Fibroblast of skin of left quadriceps (primary cell): ENCODE measurements around the gene CARD11.

ENCODE experiments used
- DNase-seq, 2 experiments: peaks; one replicate each; pipeline ENCODE4 v3.0.0-alpha.2; 2013; ENCODE audit warnings: low read depth in 2 of 2

The CARD11 gene

DNA sequence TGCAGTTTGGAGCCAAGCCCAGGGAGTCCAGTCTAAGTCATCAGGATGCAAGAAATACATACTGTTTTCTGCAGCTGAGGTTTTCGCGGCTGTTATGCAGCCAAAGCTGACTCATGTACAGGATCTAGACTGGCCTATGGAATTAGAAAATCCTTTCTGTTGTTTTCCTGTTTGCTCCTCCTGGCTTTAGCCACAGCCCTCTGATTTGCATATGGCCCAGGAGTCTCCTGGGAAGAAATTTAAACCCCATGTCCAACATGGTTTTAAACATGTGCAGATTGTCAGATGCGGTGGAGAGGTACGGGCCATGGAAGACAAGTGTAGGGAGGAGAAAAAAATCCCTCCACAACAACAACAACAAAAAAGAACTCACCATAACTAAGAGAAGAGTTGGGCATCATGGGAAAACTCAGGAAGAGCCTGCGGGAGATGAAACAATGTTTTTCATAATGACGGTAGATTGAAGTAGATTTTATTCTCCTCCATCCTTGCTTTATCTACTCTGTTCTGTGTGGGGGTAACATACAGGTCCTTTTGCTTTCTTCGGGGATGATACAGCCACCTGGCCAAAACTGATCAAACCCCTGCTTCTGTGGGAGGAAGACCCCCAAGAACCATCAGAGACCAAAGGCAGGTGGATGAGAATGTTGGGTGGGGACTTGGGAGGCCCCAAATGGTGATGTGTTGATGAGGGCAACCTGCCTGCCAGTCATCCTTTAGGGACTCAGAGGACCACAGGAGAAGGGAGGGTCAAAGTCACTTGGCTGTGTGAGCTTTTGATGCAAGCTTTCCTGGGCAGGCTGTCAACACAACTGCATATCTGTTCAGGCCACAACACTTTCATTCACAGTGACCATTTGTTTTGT is 169.7 kb downstream of the CARD11 start:
- DNase-seq, result peak; percentile 85 to 88

DNA sequence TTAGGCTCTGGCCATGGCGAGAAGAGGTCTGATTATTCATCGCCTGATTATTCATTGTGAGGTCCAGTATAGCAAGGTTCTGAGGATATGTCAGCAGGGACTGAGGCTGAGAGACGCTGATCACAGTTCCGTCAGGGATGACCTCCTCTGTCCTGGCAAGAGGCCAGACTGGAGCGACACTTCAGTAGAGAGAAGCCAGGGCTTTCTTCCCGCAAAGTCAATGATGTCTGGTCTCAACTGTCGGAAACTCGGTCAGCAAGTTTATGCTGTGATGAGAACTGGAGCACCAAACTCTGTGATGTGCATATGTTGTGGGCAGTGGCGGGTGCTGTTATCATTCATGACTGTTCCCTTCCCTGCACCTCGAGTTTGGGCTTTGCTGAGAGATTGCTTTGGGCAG is 170.5 kb downstream of the CARD11 start:
- DNase-seq, result no peak

DNA sequence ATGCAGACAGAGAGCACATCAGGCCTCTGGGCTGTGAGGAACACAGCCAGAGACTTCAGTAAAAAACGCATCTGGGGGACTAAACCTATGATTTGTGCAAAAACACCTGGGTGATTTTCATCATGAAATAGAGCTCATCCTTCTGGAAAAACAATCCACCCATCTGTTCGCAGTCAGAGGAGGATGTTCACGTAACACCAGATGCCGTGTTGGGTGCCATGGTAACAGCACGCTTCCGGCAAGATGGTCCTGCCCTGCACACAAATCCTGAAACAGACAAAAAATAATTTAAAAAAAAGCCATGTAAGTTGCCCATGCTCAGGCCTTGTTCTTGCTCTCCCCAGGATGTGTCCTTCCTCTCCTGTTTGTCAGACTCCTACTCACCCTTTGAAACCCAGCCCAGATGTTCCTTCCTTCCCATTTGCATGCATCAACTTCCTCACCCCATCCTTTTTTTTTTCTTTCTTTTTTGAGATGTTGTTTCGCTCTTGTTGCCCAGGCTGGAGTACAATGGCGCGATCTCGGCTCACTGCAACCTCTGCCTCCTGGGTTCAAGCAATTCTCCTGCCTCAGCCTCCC is 171.3 kb downstream of the CARD11 start:
- no peak for DNase-seq

DNA sequence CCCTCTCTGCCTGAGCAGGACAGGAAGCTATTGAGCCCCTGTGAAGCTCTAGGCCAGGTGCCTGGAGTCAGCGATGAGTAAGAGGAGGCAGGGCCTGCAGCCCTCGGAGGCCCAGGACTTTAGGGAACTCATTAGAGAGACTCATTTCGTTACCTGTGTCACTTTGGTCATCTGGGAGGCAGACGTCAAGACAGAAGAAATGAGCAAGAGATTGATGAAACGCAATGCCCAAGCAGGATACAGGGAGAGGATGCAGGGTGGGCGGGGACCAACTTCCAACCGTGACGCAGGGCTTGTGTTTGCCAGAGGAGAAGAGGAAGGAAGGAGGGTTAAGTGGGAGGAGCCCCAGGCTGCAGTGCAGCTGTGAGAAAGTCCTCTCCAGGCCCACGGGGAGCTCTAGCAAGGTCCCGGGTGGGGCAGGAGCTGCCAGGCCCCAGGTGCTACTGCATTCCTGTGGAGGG is 173.2 kb downstream of the CARD11 start:
- peak; percentile 36 to 44 for DNase-seq

DNA sequence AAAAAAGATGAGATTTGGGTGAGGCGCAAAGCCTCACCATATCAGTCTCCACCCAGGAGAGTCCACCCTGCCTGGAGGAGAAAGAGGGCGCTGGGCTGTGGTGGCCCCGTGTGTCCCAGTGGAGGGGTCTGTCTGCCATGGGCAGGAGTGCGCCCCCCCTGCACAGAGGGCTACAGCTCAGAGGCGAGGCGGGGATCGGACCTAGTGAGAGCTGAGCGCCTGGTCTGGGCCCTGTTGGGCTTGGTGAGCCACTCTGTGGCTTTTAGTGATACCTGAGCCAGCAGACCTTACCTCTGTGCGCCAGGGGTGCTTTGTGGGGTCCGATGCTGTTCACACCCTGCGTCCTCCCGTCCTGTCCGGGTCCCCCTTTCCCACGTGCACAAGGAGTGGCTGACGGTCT is 173.7 kb downstream of the CARD11 start:
- DNase-seq, result no peak

DNA sequence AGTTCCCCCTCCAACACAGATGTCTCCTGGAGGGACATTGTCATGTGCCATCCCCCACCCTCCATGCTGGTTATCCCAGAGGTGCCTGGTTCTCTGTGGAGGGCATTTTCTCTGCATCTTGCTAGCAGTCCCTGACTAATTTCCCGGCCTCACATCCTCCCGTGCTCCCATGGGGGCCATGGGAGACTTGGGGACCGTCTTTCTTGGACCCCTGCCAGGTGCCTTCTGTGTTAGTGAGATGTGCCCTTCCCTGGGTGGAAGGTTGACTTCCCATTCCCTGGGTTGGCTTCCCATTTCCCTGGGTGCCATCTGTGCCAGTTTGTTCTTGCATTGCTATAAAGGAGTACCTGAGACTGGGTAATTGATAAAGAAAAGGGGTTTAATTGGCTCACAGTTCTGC is 177.1 kb downstream of the CARD11 start:
- no peak for DNase-seq

DNA sequence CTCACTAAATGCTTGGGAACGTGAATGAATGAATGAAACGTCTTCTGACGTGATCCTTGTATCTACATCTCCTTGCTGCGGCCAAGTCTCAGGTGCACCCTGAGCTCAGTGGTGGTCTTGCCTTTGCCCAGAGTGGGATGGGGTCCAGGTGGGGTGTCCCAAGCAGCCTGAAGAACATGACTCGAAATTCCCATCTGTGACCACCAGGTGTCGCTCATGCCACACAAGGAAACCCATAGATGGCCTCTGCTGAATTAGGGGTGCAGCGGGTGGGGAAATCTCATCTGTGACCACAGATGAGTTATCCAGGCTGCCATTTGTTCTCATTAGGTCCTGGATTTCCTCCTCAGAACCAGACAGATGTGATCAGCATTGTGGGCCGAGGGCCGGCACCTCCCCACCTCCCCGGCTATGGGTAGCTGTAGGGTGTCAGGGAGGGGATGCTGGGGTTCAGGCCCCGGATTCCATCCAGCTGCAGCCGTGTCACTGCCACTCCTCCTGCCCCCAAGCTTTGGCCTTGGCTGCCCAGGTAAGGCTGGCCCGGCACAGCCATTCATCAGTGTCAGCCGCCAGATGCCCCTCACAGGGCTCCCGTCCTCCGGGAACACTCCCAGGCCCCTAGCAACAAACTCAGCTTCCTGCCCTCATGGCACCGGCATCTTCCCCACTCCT is 178.5 kb downstream of the CARD11 start:
- peak; percentile 48 to 51 for DNase-seq

DNA sequence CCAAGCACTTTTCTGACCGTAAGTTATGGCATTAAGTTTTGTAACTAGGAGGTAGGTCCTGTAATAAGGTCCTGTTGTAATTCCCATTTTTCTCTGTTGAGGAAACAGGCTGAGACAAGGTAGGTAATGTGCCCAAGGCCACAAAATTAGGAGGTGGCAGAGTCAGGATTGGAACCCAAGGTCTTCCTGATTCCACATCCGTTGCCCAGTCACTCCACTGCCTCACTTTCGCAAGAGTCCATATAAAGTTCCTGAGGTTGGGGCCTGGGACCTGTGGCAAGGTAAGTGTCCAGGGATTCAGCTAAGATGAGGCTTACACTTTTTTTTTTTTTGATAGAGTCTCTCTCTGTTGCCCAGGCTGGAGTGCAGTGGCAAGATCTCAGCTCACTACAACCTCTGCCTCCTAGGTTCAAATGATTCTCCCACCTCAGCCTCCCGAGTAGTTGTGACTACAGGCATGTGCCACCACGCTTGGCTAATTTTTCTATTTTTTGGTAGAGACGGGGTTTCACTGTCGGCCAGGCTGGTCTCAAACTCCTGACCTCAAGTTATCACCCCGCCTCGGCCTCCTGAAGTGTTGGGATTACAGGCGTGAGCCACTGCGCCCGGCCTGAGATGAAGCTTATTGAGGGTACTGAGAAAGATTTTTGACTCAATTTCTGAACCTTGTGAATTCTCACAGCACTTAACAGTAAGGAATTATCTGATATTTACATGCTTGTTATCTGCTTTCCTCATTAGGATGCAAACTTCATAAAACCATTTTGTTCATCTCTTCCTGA is 179.3 kb downstream of the CARD11 start:
- DNase-seq, result no peak

DNA sequence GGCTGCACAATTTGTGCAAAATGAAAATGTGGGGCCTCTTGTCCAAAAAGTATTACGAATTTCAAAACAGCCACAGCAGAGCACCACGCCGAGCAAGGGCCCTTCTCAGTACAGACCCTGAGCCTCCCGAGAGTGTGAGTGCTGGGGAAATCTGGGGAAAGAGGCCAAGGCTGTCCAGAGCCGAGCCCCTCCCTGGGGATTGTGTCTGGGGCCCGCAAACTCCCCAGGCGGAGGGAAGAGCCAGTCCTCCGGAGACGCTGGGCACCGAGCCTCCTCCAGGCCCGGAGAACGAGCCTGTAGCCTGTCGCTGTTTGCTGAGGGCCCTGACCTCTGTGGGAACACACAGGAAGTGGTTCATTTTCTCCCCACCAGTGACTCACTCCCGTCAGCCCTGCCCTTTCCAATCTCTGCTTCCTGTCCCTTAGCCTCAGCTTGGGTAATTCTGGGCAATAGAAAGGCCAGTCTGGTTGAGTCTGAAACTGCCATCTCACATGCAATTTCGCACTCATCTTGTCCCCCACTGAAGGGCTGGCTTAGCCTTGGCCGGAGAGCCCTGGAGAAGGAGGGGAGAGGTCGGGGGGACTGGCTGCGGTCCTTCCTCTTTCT is 180.1 kb downstream of the CARD11 start:
- peak; percentile 75 for DNase-seq

DNA sequence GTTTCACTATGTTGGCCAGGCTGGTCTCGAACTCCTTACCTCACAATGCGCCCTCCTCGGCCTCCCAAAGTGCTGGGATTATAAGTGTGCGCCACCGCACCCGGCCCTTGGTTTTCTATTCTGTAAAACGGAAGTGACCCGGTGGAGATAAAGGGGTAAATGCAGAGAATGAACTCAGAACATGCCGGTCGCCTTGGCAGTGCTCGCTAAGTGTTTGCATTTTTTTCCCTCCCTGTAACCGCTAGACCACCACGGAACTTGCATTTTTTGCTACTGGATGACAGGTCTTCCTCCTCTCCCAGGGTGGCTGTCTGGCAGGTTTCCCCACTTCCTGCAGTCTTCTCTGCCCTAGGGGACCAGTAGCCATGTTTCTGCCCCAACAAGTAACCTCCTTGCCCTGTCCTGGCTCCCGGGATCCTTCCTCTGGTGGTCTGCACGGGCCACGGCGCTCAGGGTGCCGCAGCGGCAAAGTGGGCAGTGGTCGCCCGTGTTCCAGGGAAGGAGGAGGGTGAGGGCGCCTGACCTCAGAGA is 180.8 kb downstream of the CARD11 start:
- no peak for DNase-seq

DNA sequence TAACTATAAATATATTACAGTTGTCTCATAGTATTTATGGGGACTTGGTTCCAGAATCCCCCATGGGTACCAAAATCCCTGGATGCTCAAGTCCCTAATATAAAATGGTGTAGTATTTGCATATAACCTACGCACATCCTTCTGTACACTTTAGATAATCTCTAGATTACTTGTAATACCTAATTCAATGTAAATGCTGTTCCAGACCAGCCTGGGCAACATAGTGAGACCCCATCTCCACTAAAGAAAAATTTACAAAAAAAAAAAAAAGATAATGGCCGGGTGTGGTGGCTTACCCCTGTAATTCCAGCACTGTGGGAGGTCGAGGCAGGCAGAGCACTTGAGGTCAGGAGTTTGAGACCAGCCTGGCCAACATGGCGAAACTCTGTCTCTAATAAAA is 182.2 kb downstream of the CARD11 start:
- no peak for DNase-seq

DNA sequence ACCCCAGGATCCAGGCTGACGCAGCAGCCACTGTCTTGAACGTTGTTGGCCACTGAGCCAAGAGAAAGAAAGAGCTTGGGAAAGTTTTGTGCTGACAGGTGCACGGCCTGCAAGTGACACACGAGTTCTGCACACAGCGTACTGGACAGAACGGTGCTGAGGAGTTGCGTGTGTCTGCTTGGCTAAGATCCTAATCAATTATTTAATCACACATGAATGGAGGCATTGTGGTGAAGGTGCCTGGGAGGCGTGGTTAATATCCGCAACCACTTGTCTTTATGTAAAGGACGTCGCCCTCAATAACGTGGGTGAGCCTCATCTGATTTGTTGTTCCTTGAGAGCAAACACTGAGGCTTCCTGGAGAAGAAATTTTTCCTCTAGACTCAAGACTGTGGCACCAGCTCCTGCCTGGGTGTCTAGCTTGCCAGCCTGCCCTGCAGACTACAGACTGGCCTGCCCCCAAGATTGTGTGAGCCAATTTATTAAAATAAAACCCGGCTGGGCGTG is 183.0 kb downstream of the CARD11 start:
- no peak for DNase-seq

DNA sequence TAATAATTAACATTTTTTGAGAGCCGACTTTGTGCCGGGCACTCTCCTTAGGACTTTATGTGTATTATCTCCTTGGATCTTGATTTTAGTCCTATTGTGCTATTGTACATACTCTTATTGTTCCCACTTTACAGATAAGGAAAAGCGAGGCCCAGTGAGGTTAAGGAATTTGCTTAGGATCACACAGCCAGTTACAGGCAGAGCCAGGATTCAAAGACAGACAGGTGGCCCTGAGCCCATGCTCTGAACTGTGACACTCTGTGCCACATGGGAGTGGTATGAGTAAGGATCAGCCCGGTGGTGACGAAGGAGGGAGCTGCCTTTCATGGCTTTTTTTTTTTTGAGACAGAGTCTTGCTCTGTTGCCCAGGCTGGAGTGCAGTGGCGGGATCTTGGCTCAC is 183.7 kb downstream of the CARD11 start:
- no peak for DNase-seq

DNA sequence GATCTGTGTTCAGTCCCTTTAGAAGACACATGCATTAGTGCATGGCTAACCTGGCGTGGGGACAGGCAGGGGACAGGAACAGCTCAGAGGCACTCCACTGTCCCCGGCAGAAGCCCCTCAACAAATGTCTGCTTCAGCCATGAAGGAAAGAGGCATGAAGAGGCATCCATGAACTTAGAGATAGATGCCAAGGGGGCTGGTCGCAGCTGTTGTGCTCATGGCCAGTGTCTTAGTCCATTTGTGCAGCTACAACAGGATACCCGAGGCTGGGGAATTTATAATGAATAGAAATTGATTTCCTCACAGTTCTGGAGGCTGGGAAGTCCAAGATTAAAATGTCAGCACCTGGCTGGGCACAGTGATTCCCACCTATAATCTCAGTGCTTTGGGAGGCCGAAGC is 185.0 kb downstream of the CARD11 start:
- no peak for DNase-seq

DNA sequence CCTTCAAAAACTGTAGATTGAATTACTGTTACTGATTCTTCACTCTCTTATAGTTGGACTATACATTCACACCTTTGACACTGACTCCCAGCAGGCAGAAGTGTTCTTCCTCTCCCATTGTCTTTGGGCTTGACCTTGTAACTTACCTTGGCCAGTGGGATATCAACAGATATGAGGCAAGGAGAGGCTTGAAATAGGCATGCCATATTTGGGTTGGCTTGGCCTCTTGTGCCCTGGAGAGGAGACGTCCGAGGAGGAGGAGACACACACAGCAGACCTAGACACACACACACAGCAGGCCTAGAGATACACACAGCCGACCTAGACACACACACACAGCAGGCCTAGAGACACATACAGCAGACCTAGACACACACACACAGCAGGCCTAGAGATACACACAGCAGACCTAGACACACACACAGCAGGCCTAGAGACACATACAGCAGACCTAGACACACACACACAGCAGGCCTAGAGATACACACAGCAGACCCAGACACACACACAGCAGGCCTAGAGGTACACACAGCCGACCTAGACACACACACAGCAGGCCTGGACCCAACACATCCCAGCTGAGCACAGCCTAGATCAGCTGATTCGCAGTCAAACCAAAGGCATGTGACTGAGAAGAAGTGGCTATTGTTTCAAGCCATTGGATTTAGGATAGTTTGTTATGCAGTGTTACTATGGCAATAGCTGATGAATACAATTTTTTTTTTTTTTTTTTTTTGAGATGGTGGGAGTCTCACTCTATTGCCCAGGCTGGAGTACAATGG is 187.1 kb downstream of the CARD11 start:
- DNase-seq, result no peak
